Hematopoietic multipotent progenitor cell treated with erythropoietin and hydrocortisone succinate and interleukin-3 and kit ligand, for 6 days (in vitro differentiated cells): Measurements from ENCODE around the gene CDC23.
"Not testable (repeated sequence)": the region's sequence is repeated elsewhere in the genome, so short reads cannot be mapped to it uniquely, and the experiment has no call there.

Experiments
- DNase-seq: peaks from one replicate; pipeline ENCODE4 v3.0.0-alpha.2; 2015

The CDC23 gene, protein sequence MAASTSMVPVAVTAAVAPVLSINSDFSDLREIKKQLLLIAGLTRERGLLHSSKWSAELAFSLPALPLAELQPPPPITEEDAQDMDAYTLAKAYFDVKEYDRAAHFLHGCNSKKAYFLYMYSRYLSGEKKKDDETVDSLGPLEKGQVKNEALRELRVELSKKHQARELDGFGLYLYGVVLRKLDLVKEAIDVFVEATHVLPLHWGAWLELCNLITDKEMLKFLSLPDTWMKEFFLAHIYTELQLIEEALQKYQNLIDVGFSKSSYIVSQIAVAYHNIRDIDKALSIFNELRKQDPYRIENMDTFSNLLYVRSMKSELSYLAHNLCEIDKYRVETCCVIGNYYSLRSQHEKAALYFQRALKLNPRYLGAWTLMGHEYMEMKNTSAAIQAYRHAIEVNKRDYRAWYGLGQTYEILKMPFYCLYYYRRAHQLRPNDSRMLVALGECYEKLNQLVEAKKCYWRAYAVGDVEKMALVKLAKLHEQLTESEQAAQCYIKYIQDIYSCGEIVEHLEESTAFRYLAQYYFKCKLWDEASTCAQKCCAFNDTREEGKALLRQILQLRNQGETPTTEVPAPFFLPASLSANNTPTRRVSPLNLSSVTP

GRCh38 chr5:138213161-138214029 is at the start of gene CDC23:
TSS of gene CDC23 (minus strand) at chr5:138213323. CDS start at chr5:138213312, 11 bp downstream.
- peak; percentile 99 for DNase-seq

DNA sequence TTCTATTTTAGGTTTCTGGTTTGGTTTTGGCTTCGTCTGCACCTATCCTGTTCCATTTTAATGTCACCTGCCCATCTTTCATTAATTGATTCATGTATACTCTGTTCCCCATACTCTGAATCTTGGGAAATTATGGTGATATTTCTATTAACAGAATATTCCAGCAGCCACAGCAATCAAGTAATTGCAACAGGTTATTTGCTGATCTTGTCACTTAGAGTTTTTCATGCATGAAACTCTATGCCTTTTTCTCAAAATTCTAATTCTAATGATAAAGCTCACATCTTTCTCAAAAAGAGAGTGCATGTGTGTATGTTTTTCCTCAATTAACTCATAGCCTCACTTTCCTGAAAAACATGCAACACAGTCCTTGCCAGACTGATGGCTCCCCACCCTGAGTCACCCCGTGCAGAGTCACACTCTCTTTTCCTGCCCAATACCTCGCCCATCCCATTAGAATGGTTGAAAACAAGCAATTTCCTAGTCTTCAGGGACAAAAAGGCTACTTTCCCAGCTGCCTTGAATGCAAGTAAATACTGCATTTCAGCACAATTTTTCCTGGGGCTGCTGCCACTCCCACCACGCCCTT is 45.7 kb upstream of the CDC23 start:
- DNase-seq, result no peak

DNA sequence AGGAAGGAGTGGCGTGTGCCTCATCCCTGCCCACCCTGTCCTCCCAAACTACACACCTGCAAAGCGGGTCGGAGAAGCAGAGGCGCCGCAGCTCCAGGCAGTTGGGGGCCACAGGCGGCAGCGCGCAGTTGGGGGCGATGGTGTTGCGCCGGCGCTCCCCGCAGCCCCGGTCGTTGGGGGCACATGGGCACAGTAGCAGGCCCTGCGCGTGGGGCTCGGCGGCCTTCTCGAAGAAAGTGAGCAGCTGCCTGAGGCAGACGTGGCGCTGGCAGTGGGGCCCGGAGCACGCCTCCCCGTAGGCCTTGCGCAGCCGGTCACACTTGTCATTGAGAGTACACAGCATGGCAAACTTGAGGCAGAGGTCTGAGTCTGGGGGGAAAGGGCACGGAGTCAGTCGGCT is 44.5 kb upstream of the CDC23 start:
- DNase-seq, result no peak

- no peak for DNase-seq
These were observed 39.8 kb upstream of the CDC23 start for GRCh38 chr5:138252944-138253343.

- not testable (repeated sequence) for DNase-seq
These were observed 34.7 kb upstream of the CDC23 start for GRCh38 chr5:138247800-138248199.

GRCh38 chr5:138246822-138247221 is 33.7 kb upstream of the CDC23 start:
- no peak for DNase-seq

DNA sequence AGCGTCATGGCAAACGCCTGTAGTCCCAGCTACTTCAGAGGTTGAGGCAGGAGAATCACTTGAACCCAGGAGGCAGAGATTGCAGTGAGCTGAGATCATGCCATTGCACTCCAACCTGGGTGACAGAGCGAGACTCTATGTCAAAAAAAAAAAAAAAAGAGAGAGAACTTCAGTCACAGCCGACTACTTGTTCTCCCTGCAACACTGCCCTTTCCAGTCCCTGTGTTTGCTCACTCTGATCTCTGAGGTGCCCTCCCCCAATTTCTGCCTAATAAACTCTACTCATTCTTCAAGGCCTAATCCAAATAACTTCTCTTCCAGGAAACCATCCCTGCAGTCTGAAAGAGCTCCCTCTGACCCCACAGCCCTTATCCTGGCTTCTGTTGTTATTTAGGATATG is 33.2 kb upstream of the CDC23 start:
- DNase-seq, result no peak

DNA sequence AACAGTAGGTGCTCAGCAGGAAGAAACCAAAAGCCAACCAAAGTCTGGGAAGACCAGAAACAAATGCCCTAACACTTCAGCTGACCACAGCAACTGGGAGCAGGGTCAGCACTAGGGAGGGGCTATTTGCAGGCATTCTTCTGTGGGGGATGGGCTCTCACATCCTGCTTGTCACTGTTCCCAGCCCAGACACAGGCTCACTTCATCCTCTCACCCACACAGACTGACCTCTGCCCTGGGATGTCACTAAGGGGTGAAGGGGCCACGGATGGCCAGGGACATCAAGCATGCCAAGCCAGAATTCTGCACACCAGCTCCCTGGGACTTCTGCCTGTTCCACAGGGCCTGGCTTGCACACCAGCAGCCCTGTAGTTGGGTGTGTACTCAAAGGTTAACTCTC is 32.6 kb upstream of the CDC23 start:
- DNase-seq, result no peak

DNA sequence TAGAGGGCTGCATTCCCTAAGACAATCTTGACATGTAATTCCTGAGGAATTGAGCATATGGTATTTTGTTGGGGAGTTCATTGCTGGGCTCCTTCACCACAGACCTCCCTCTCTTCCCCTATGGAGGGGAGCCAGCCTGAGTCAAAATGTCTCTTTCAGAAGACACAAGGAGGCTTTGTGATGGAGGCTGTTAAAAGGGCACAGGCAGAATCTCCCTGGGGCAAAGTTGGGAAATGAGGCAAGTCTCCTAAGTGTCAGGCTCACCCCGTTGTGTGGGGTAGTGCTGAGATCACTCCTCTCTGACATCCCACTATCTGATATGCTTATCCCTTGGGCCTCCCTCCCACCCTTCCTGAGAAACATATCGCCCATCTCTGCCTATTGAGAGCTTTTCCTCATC is 30.7 kb upstream of the CDC23 start:
- DNase-seq, result no peak

DNA sequence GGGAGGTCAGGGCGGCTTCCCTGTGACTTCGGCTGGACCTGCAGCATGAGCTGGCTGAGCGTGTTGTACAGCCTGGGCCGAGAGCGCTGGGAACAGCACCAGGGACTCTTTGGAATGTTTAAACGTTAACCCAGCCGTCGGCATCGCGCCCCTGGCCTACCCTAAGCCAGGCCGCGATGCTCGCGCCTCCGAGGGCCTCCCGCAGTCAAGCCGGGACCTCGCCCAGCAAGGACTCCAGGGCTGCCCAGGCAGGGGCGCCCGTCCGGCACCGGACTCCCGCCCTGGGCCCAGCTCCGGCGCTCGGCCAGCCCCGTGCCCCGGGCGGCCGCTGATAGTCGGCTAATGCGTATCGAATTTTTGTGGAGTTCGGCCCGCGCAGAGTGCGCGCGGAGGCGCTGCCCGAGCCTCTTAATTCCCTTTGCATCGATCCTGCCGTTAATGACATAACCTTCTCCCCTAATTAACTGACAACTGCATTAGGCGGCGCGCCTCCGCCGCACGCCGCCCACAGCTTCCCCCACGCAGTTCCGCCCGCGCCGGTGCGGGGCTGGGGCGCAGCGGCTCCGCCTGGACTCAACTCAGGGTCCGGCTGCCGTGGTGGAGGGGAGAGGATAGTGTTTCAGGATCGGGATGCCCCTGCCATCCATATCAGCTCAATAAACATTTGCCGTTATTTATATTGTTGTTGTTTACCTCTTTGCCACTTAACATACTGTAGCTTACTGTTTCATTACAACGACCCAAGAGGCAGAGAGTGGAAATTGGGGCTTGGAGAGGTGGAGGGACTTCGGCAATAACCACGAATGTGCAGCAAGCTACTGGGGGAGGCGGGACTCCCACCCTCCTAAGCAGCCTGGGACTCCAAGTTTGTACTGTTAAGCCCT is 28.8 kb upstream of the CDC23 start:
- DNase-seq, result peak; percentile 39

DNA sequence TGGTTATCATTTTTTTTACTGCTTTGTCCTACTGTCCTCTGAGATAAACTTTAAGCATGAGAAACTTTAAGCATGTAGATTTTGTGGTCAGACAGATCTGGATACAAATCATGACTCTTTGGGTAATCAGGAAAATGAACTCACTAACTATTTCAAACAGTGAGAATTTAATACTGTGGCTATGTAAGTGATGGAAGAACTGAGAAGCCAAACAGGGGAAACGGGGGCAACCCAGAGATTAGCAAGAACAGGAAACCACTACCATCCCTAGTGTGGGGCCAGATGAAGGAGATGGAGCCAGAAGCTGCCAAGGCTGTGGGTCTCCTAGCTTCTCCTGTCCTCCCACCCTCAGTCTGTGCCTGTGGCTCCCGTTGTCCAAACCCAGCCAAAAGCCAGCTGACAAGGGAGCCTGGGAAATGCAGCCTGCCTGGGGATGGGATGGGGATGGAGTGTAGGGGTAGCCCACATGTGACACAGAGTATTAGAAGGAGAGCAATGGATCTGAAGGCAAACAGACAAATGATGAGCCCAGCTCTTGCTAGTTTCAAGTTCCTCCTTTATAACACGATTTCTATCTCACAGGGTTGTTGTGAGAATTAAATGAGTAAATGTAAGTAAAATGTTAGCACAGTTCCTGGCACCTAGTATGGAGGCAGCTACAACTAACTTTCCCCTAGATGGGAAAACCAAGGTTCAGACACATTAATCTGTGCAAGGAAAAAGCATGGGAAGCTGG is 27.7 kb upstream of the CDC23 start:
- peak; percentile 56 for DNase-seq

GRCh38 chr5:138238034-138238433 is 24.9 kb upstream of the CDC23 start:
- DNase-seq, result no peak

DNA sequence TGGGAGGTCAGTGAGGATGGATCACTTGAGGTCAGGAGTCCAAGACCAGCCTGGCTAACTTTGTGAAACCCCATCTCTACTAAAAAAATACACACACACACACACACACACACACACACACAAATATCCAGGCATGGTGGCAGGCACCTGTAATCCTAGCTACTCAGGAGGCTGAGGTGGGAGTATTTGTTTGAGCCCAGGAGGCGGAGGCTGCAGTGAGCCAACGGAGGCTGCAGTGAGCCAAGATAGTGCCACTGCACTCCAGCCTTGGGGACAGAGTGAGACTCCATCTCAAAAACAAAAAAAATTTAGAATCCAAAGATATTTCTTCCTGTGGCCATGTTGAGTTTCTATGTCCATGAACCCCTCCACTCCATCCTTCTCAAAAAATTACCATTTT is 21.5 kb upstream of the CDC23 start:
- DNase-seq, result no peak

- no peak for DNase-seq
These were observed 20.2 kb upstream of the CDC23 start for GRCh38 chr5:138233280-138233679.

DNA sequence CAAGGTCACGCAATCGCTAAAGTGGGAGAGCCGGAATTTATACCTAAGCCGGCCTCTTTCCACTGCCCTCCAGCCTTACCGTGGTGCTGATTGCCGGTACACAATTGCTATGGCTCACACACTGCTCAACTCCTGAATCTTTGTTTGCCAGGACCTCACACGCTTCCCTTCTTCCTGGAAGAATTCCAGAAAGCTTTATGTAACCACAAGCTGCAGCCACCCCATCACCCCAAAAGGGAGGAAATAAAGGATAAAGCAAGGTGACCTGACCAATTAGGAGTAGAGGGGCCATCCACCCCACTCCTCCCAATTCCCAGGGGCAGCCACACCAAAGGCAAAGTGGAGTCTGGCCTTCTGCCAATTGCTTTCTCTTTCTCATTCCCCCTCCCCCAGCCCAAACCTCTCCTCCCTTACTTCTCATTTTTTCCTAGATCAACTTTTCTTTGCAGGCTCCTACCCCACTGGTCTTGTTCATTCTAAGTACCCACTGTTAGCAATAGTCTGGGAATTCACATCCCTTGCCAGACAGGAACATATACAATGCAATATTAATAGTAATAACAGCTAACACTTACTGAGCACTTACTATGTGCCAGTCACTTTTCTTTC is 18.0 kb upstream of the CDC23 start:
- peak; percentile 54 for DNase-seq

DNA sequence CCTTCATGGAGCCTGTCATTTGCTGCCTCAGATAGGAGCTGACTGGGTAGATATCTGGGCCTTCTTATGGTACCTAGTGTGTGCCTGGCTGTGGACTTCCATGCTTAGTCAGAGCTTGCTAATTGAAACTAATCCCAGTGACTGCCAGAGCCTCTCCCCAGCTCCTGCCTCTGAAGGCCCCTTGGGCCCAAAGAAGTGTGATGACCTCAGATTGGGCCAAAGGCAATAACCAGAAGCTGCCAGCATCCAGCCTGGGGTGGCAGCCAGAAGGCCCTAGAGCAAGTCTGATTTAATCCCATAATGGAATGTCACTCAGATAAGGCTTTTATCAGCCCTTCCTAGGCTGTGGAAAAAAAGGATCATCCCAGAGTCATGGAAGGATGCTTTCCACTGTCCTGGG is 17.1 kb upstream of the CDC23 start:
- DNase-seq, result no peak

- no peak for DNase-seq
These were observed 16.3 kb upstream of the CDC23 start for GRCh38 chr5:138229387-138229786.

DNA sequence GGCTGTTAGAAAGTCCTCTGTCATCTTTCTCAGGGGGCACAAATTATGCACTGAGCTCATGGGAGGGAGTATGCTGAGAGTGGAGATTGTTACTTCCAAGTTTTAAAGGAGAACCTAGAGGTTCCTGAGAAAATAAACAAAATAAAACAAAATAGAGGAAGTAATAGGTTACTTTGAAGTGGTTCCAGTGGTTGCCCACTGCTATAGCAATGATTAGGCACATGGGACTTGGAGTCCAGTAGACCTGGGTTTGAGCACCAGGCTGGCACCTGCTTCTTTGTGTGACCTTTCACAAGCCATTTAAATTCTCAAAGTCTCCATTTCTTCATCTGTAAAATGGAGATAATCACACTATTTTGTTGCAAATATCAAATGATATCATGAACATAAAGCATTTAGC is 13.8 kb upstream of the CDC23 start:
- DNase-seq, result no peak

DNA sequence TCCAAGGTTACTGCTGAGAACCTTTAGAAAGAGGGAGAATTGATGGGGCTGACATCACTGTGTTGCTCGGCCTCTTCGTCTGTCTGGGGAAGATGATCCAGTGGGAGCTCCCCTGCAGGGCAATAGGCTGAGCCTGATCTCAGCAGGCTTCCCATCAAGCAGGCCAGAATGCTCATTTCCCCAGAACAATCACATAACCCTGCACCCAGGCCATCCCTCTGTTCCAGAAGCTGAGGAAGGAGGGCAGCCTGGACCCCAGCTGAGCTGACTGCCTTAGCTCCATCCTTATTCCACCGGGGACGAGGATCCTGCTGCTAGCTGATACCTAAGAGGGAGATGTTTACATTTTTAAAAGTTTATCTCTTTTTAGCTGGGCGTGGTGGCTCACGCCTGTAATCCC is 11.6 kb upstream of the CDC23 start:
- no peak for DNase-seq

DNA sequence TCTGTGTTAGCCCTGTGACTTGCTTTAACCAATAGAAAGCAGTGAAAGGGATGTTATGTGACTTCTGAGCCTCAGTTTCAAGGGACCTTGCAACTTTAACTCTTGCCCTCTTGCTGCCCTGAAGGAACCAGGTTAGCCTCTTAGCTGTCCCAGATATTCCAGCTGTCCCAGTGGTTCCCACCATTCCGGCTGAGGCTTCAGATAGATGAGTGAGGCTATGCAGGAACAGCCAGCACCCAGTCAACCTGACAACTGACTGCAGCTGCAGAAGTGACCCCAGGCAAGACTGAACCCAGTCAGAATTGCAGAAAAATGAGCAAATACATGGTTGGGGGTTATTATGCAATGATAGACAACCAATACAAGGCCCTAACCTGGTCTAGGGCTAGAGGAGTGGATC is 10.4 kb upstream of the CDC23 start:
- DNase-seq, result no peak

GRCh38 chr5:138216799-138217198 is 3.7 kb upstream of the CDC23 start:
- DNase-seq, result no peak
